HG03521 (cell line): ENCODE measurements around the gene KCTD10.
"Not testable (repeated sequence)": the region's sequence is repeated elsewhere in the genome, so short reads cannot be mapped to it uniquely, and the experiment has no call there.

ENCODE experiments used
- ATAC-seq: cut with Tn5 transposase; IDR thresholded peaks from one replicate; pipeline ENCODE4 v1.9.1; 2021; ENCODE audit warnings: mild to moderate bottlenecking, moderate library complexity; ENCODE audit not compliant: unreplicated experiment

KCTD10 gene

DNA sequence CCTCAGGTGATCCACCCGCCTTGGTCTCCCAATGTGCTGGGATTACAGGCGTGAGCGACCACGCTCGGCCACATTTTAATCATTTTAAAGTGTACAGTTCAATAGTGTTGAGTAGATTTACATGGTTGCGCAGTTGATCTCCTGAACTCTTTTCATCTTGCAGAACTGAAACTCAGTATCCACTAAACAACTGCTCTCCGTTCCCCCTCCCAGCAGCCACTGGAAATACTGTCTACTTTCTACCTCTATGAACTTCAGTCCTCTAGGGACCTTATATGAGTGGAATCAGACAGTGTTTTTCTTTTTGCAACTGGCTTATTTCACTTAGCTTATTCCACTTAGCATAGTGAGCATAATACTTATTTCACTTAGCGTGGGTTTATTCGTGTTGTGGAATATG is 53.7 kb downstream of the KCTD10 start:
- ATAC-seq = no peak

DNA sequence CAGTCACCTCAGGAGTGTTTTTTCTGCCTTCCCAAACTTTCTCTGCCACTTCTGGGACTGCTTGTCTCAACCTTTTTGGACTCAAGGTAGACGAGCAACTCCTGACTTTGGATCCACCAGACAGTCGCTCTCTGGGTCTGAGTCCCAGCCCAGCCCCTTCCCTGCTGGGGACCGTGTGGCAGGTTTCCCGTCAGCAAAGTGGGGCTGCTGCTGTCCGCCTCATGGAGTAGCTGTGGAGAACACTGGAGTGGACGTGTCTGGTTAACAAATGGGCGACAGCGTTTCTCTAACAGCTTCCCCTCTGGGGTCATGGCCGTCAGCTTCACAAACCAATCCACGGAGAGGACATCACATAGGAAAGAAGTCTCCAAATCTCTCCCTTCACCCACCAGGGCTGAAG is 54.8 kb downstream of the KCTD10 start:
- no peak for ATAC-seq

DNA sequence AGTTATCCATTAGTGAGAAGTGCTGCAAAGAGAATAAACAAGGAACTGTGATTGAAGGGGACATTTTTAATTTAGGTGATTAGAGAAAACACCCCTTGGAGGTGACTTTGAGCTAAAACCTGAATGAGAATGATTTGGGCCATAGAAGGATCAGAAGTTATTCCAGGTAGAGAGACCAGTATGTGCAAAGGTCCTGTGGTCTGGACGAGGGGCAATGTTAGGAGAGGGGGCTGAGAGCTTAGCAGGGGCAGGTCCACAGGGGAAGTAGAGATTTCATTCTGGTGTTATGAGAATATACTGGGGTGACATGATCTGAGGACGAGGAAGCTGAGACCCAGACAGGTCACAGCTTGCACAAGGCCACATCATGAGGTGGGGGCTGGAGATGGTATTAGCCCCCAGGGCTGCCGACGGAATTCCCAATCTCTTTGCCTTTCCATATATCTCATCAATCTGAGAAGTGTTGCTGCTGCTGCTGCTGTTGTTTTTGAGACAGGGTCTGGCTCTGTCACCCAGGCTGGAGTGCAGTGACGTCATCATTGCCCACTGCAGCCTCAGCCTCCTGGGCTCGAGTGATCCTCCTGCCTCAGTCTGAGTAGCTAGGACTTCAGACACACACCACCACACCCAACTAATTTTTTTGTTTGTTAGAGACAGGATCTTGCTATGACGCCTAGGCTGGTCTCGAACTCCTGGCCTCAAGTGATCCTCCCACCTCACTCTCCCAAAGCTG is 55.6 kb downstream of the KCTD10 start:
- ATAC-seq = no peak

DNA sequence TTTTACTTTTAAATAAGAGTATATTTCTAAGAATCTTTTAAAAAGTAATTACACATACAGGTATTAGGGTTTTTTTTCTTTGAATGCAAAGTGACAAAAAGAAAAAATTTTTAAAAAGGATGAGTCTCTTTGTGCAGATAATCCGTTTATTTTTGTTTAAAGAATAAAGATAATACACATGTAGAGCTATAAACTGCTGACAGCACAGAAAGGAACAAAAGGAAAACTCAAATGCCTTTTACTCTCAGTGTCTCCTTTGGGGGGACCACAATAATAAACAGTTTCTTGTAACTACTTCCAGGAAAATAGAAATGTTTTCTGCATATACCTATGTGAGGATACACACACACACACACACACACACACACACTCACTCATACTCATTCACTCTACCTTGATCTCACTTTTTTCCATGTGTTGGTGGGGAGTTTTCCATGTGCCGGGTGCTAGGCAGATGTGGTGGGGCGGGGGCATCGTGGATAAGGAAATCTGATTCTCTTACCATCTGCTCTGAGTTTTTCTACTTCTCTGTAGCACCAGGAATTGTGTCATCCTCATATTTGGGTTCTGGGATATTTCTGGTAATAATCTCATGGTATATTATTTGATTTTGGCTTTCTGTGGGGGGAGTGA is 58.1 kb downstream of the KCTD10 start:
- ATAC-seq = no peak

DNA sequence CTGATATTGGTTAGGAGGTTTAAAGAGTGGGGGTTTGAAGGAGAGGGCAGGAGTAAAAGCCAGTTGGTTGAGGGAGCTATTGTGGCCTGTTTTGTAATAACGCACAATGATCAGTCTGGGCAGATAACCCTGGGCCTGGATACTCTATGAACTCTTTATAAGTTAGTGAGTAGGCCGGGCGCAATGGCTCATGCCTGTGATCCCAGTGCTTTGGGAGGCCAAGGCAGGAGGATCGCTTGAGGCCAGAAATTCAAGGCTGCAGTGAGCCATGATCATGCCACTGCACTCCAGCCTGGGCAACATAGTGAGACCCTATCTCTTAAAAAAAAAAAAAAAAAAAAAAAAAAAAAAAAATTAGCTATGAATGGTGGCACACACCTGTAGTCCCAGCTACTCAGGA is 71.0 kb downstream of the KCTD10 start:
- ATAC-seq = not testable (repeated sequence)

DNA sequence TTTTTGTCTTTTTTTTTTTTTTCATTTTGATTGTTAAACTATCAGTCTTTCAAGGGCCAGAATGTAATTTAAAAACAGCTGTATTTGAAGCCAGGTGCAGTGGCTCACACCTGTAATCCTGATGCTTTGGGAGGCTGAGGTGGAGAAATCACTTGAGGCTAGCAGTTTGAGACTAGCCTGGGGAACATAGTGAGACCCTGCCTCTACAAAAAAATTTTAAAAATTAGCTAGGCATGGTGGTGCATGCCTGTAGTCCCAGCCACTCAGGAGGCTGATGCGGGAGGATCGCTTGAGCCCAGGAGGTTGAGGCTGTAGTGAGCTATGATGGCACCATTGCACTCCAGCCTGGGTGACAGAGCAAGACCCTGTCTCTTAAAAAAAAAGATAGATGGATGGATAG is 72.3 kb downstream of the KCTD10 start:
- ATAC-seq = not testable (repeated sequence)
